ENCODE results near the gene PFN3.

GRCh38 chr5:177387405-177387804 is 13.1 kb downstream of the PFN3 start:
- no peak for TF ChIP-seq CTCF (IDR thresholded peaks at IDR 0.05)
- TF ChIP-seq POLR2A (IDR thresholded peaks at IDR 0.05), result no peak

Measured in gastroesophageal sphincter (tissue), 3 donors.